GM19238 (cell line): ENCODE measurements around the gene AANAT.
"Not testable (repeated sequence)": the region's sequence is repeated elsewhere in the genome, so short reads cannot be mapped to it uniquely, and the experiment has no call there.

Source experiments
- DNase-seq: peaks from one replicate; pipeline ENCODE4 v3.0.0; 2011; ENCODE audit warnings: low spot score; ENCODE audit not compliant: insufficient read length

The AANAT gene

GRCh38 chr17:76506408-76507345 is 39.3 kb downstream of the AANAT start:
- DNase-seq, result peak; percentile 82

GRCh38 chr17:76508472-76509063 is 41.2 kb downstream of the AANAT start:
- DNase-seq, result not testable (repeated sequence)

- no peak for DNase-seq
Observed at GRCh38 chr17:76510831-76511244, 43.4 kb downstream of the AANAT start.

GRCh38 chr17:76511668-76512365 is 44.4 kb downstream of the AANAT start:
- no peak for DNase-seq

GRCh38 chr17:76512366-76513305 is 45.2 kb downstream of the AANAT start:
- DNase-seq, result no peak

- DNase-seq, result no peak
Observed at GRCh38 chr17:76513306-76513692, 45.9 kb downstream of the AANAT start.

DNA sequence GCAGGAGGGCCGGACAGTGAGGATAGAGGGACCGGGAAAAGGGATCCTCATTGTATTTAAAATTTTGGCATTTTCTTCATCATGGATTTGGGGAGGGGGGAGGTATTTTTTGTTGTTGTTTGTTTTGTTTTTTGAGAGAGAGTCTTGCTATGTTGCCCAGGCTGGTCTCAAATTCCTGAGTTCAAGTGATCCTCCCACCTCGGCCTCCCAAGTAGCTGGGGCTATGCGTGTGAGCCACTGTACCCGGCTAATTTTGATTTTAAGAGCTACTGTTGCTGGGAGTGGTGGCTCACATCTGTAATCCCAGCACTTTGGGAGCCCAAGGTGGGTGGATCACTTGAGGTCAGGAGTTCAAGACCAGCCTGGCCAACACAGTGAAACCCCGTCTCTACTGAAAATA is 47.0 kb downstream of the AANAT start:
- DNase-seq, result not testable (repeated sequence)

GRCh38 chr17:76515274-76515949 is 48.0 kb downstream of the AANAT start:
- DNase-seq, result no peak

- no peak for DNase-seq
Observed at GRCh38 chr17:76517638-76518038, 50.2 kb downstream of the AANAT start.

DNA sequence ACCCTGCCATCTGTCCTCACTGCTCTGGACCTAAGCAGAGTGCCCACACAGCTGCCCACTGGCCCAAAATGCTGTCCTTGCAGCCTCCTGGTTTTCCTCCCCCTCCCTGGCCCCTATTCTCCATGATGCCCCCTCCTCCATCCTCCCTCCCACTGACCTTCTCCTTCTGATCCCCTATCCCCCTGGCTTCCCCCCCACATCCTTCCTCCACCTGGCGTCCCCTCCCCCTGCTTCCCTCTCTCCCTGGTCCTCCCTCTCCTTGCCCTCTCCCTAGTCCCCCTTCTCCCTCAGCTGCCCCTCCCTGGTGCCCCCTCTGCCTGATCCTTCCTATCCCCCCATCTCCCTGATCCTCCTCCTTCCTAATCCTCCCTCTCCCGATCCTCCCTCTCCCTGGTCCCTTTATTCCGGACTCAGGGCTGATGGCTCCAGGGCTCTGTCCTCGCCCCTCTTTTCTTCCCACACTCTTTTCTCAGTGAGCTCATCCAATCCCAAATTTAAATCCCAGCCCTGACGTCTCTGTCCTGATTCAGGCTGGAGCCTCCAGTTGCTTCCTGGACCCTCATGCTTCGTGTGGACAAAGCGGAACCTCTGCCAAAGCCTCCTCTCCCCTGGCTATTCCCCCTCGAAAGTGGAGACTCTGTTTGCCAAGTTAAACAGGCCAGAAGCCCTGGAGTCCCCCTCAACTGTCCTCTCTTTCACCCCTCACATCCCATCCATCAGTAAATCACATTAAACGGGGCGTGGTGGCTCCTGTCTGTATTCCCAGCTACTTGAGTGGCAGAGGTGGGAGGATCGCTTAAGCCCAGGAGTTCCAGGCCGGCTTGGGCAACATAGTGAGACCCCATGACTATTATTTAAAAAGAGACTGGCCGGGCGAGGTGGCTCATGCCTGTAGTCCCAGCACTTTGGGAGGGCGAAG is 51.9 kb downstream of the AANAT start:
- no peak for DNase-seq
